Activated T-cell treated with anti-CD3 and anti-CD28 coated beads, Interleukin-2, amount 50 U/mL, for 1 hour (primary cell): ENCODE data around the gene DCHS2.

Source experiments
- DNase-seq: peaks from one replicate; pipeline ENCODE4 v3.0.0-alpha.2; 2020

Gene DCHS2

GRCh38 chr4:154368060-154368459, 123.5 kb downstream of the DCHS2 start:
- DNase-seq, result no peak

- DNase-seq, result no peak
These were observed 123.9 kb downstream of the DCHS2 start for GRCh38 chr4:154367659-154368058.

- DNase-seq, result no peak
These were observed 124.6 kb downstream of the DCHS2 start for GRCh38 chr4:154366956-154367355.

GRCh38 chr4:154364066-154364845, 127.3 kb downstream of the DCHS2 start:
- no peak for DNase-seq

- DNase-seq, result no peak
These were observed 130.1 kb downstream of the DCHS2 start for GRCh38 chr4:154361450-154361849.

GRCh38 chr4:154360491-154360890, 131.1 kb downstream of the DCHS2 start:
- no peak for DNase-seq

GRCh38 chr4:154354883-154355282, 136.7 kb downstream of the DCHS2 start:
- DNase-seq, result no peak

GRCh38 chr4:154349829-154350228, 141.8 kb downstream of the DCHS2 start:
- DNase-seq, result no peak

GRCh38 chr4:154348657-154349056, 142.9 kb downstream of the DCHS2 start:
- DNase-seq, result no peak

GRCh38 chr4:154345359-154345758, 146.2 kb downstream of the DCHS2 start:
- no peak for DNase-seq

GRCh38 chr4:154344686-154345085, 146.9 kb downstream of the DCHS2 start:
- DNase-seq, result no peak

- no peak for DNase-seq
These were observed 147.9 kb downstream of the DCHS2 start for GRCh38 chr4:154343651-154344050.

GRCh38 chr4:154341448-154341847, 150.2 kb downstream of the DCHS2 start:
- DNase-seq, result no peak

GRCh38 chr4:154335588-154335987, 156.0 kb downstream of the DCHS2 start:
- no peak for DNase-seq

GRCh38 chr4:154332681-154333421, 158.7 kb downstream of the DCHS2 start:
- peak; percentile 52 for DNase-seq

GRCh38 chr4:154329939-154330338, 161.7 kb downstream of the DCHS2 start:
- DNase-seq, result no peak

- no peak for DNase-seq
These were observed 162.2 kb downstream of the DCHS2 start for GRCh38 chr4:154329268-154329868.

- DNase-seq, result no peak
These were observed 163.6 kb downstream of the DCHS2 start for GRCh38 chr4:154328030-154328429.

- no peak for DNase-seq
These were observed 171.1 kb downstream of the DCHS2 start for GRCh38 chr4:154320521-154320920.

GRCh38 chr4:154319736-154320135, 171.9 kb downstream of the DCHS2 start:
- no peak for DNase-seq

- DNase-seq, result no peak
These were observed 174.2 kb downstream of the DCHS2 start for GRCh38 chr4:154317201-154317999.

GRCh38 chr4:154315741-154316140, 175.9 kb downstream of the DCHS2 start:
- DNase-seq, result no peak

GRCh38 chr4:154314248-154314647, 177.4 kb downstream of the DCHS2 start:
- no peak for DNase-seq
